Body of pancreas (tissue), 4 donors: ENCODE results near the gene KRT35.

Experiments used
- CTCF ChIP-seq, 7 experiments: fragments of 450-650 bp in 4 of 7; fragments of 200-600 bp in 3 of 7; sonication (generic) in 3 of 7; IDR thresholded peaks; one replicate each; pipeline ENCODE4 v1.5.1; 2016 to 2019; ENCODE audit warnings: antibody characterized with exemption in 7 of 7
- POLR2A ChIP-seq, 3 donors: fragments of 450-650 bp; IDR thresholded peaks; one replicate each; pipeline ENCODE4 v1.6.1; 2016; ENCODE audit warnings: antibody characterized with exemption in 3 of 3, mild to moderate bottlenecking in 2 of 3

GRCh38 chr17:41453066-41453465 lies 27.9 kb downstream of the KRT35 start:
- TF ChIP-seq CTCF (IDR thresholded peaks at IDR 0.05) (no peak), POLR2A (IDR thresholded peaks at IDR 0.05) (no peak)
